ENCODE measurements around the gene CUX1.

GRCh38 chr7:102140952-102141370, 323.5 kb downstream of the CUX1 start:
- TF ChIP-seq, protein P1, sequence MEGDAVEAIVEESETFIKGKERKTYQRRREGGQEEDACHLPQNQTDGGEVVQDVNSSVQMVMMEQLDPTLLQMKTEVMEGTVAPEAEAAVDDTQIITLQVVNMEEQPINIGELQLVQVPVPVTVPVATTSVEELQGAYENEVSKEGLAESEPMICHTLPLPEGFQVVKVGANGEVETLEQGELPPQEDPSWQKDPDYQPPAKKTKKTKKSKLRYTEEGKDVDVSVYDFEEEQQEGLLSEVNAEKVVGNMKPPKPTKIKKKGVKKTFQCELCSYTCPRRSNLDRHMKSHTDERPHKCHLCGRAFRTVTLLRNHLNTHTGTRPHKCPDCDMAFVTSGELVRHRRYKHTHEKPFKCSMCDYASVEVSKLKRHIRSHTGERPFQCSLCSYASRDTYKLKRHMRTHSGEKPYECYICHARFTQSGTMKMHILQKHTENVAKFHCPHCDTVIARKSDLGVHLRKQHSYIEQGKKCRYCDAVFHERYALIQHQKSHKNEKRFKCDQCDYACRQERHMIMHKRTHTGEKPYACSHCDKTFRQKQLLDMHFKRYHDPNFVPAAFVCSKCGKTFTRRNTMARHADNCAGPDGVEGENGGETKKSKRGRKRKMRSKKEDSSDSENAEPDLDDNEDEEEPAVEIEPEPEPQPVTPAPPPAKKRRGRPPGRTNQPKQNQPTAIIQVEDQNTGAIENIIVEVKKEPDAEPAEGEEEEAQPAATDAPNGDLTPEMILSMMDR (conservative IDR thresholded peaks at IDR 0.05 in 1 of 2, IDR thresholded peaks at IDR 0.05 in 1 of 2; ENCODE audit: low read depth in 1 of 2, low read length in 2 of 2): no peak
- no peak for TF ChIP-seq EZH2 (IDR thresholded peaks at IDR 0.05; ENCODE audit: low read length, missing control alignments)

All from fibroblast of lung (primary cell).